Measurements from ENCODE around the gene DDAH2.

GRCh38 chr6:31677955-31678354, 51.1 kb downstream of the DDAH2 start:
- no peak for TF ChIP-seq SUZ12 (IDR thresholded peaks at IDR 0.05)
- TF ChIP-seq FOXM1 (IDR thresholded peaks at IDR 0.05; ENCODE audit: borderline replicate concordance): no peak
- no peak for TF ChIP-seq NFRKB (IDR thresholded peaks at IDR 0.05)
- no peak for TF ChIP-seq ZNF384 (IDR thresholded peaks at IDR 0.05)
- TF ChIP-seq PKNOX1 (IDR thresholded peaks at IDR 0.05): no peak
- no peak for TF ChIP-seq L3MBTL2 (conservative IDR thresholded peaks at IDR 0.05)
- TF ChIP-seq FOXA1 (IDR thresholded peaks at IDR 0.05): no peak
- no peak for TF ChIP-seq SP1 (IDR thresholded peaks at IDR 0.05)
- TF ChIP-seq FOXK2 (IDR thresholded peaks at IDR 0.05): no peak
- no peak for TF ChIP-seq ELF4 (IDR thresholded peaks at IDR 0.05)
